Right lobe of liver (tissue), 6 donors: ENCODE results near the gene PTPRN2. TPM values are rescaled to one million over a fixed set of nuclear protein-coding genes. Genes with fewer than 3 reads are reported as not detected.

Experiments used
- ATAC-seq, 4 donors: fragments of 200-7000 bp; cut with Tn5 transposase; one replicate each; pipeline ENCODE4 v1.9.1; 2020; ENCODE audit warnings: mild to moderate bottlenecking in 4 of 4, moderate library complexity in 4 of 4
- DNase-seq, 3 donors: peaks; one replicate each; pipeline ENCODE4 v3.0.0-alpha.2; 2020
- H3K27ac ChIP-seq, 3 donors: fragments of 200-600 bp; one replicate each; pipeline ENCODE4 v1.8.0; 2022
- H3K27me3 ChIP-seq, 2 donors: fragments of 200-600 bp; one replicate each; pipeline ENCODE4 v1.8.0; 2022
- H3K36me3 ChIP-seq, 4 donors: fragments of 200-600 bp; sonication (generic) in 1 of 4; one replicate each; pipeline versions ENCODE4 v1.5.1 to v1.8.0; 2017 to 2022; ENCODE audit warnings: control low read depth in 1 of 4
- H3K4me1 ChIP-seq, 4 donors: fragments of 200-600 bp; sonication (generic) in 1 of 4; one replicate each; pipeline versions ENCODE4 v1.5.1 to v1.8.0; 2017 to 2022; ENCODE audit warnings: control low read depth in 1 of 4
- H3K4me3 ChIP-seq, 3 donors: fragments of 200-600 bp; one replicate each; pipeline ENCODE4 v1.8.0; 2022
- H3K9me3 ChIP-seq, 4 donors: fragments of 200-600 bp; sonication (generic) in 1 of 4; one replicate each; pipeline versions ENCODE4 v1.5.1 to v1.8.0; 2017 to 2022; ENCODE audit warnings: control low read depth in 1 of 4
- POLR2A ChIP-seq: fragments of 450-650 bp; IDR thresholded peaks from one replicate; pipeline ENCODE4 v1.6.1; 2017; ENCODE audit warnings: antibody characterized with exemption, mild to moderate bottlenecking
- WGBS: methylation state at CpG from one replicate; pipeline ENCODE4 v1.1.6; 2018; ENCODE audit warnings: low coverage, low lambda C conversion rate; ENCODE audit not compliant: insufficient coverage; ENCODE audit errors: missing lambda C conversion rate; 5-methylcytosine and 5-hydroxymethylcytosine counted together
- intact Hi-C, 2 donors: fragments of 100-400 bp; cut with DNase I; formaldehyde crosslinking; loops; one replicate each; pipeline versions ENCODE4 v1.11.2 to v1.14.1; 2022
- total RNA-seq, 6 experiments: library from RNA; depleted of rRNA in 2 of 6; stranded (reverse); fragments of >200 nt in 2 of 6; fragmentation: NEBNext Ultra II Directional in 3 of 6; extraction: Animal tissue kit (Norgen Biotek cat#: 25700) in 3 of 6; gene quantifications; one replicate each; pipeline versions ENCODE4 v1.1.0 to v1.2.4, GENCODE V29; 2016 to 2023
- TF ChIP-seq, protein P1 (sequence below), 4 donors: fragments of 200-600 bp in 3 of 4; fragments of 450-650 bp in 1 of 4; IDR thresholded peaks; one replicate each; pipeline versions ENCODE4 v1.5.1 to v1.8.0; 2016 to 2022; ENCODE audit warnings: antibody characterized with exemption in 4 of 4, mild to moderate bottlenecking in 2 of 4
- donor health status: DM: no; HTN: yes; CAD: no.
- donor health status: DM: no; HTN: no; CAD: no.
- donor health status: DM: no; HTN: no; CAD: no.
- donor health status: DM: no; HTN: yes; CAD: no.
- donor health status: DM: no; HTN: yes; CAD: no.

PTPRN2 gene
- total RNA-seq, 6 experiments from 2014 or later: 0.15 to 0.87 (median 0.67) TPM

DNA sequence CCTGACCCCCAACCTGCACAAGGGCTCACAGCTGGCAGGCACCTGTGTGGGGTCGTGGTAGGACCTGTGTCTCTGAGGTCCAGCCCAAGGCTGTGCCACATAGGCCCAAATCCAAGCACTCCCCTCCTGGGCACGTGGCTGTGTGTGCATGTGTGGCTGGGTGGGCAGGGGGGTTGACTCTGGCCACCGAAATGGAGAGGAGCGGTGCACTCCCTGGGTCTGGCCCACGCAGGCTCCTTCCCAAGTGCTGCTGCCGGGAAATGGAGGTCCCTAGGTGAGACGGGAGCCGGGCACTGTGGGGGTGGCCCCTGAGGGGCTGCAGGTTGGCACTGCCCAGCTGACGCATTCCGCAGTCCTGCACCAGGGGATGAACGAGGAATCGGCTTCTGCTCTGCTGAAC is 722.7 kb downstream of the PTPRN2 start:
- H3K27ac ChIP-seq: no peak overlapping the region
- ATAC-seq: no peak
- H3K4me1 ChIP-seq: no peaks in the 10 kb centered on the region
- intact Hi-C loops: no loop called here
- H3K4me3 ChIP-seq: no peak overlapping the region
- H3K9me3 ChIP-seq: no peaks in the 10 kb centered on the region
- no peak for TF ChIP-seq POLR2A
- no peaks in the 10 kb centered on the region for H3K27me3 ChIP-seq
- 80% methylated on average over 1 of the region's 12 CpGs for WGBS
- H3K36me3 ChIP-seq: no peaks in the 10 kb centered on the region
- no peak for DNase-seq

DNA sequence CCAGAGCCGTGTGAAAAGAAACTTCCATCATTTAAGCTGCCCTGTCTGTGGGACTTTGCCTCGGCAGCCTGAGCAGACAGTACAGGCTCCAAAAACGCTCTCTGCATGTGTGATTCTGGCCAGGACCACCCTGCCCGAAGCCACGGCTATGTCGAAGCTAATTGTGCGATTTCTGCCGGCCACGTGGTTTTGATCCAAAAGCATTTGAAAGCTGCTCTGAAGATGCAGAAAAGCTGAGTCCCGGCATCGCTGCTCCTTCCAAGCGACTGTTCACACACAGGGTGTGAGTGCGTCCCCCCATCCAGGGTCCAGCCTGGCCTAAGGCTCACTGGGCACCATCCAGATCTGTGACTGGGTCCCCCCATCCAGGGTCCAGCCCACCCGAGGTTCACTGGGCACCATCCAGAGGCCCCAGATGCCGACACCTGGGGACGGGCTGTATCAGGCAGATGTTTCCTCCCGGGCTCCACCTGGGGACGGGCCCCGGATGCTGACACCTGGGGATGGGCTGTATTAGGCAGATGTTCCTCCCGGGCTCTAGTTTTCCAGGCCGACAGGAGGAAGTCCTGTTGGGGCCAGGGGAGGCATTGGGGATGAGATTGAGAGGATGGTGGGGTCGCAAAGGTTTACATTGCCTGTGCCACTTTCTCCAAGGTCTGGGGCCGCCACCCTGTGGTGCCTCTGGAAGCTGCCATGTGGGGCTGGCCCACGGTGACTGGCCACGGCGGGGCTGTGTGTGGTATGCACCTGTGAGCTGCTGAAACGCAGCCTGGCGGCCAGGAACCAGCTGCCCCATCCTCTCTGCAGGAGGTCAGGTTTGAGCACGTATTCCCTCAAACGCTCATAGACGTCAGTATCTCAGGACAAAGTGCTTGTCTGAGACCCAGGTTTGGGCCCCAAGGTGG is 723.5 kb downstream of the PTPRN2 start:
- Histone ChIP-seq H3K4me1 (no peaks in the 10 kb centered on the region), H3K36me3 (no peaks in the 10 kb centered on the region), H3K9me3 (no peaks in the 10 kb centered on the region), H3K27ac (no peak overlapping the region), H3K4me3 (no peak overlapping the region), H3K27me3 (no peaks in the 10 kb centered on the region)
- TF ChIP-seq, protein P1, sequence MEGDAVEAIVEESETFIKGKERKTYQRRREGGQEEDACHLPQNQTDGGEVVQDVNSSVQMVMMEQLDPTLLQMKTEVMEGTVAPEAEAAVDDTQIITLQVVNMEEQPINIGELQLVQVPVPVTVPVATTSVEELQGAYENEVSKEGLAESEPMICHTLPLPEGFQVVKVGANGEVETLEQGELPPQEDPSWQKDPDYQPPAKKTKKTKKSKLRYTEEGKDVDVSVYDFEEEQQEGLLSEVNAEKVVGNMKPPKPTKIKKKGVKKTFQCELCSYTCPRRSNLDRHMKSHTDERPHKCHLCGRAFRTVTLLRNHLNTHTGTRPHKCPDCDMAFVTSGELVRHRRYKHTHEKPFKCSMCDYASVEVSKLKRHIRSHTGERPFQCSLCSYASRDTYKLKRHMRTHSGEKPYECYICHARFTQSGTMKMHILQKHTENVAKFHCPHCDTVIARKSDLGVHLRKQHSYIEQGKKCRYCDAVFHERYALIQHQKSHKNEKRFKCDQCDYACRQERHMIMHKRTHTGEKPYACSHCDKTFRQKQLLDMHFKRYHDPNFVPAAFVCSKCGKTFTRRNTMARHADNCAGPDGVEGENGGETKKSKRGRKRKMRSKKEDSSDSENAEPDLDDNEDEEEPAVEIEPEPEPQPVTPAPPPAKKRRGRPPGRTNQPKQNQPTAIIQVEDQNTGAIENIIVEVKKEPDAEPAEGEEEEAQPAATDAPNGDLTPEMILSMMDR (IDR thresholded peaks at IDR 0.05): no peak
- no peak for TF ChIP-seq POLR2A
- intact Hi-C loops: no loop called here
- WGBS: no CpG with 5 or more reads among the region's 31 CpGs
- ATAC-seq (no peak), DNase-seq (no peak)

DNA sequence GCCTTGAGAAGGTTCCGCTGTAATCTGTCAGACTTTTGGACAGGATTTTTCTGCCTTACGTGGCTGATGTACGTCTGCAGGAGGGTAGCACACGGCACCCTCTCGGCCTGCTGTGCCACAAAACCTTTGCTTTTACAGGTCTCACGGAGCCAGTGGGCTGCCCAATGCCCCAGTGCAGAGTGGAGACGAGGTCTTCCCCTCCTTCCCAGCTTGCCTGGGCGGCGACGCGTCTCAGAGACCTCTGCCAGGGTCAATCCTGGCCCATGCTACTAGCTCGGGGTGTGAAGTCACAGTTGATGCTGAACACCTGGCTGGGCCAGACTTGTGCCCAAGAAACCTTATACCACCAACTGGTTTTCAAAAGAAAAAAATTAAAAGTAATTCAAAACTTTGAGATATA is 724.4 kb downstream of the PTPRN2 start:
- no peak for ATAC-seq
- intact Hi-C loops: no loop called here
- 74% methylated on average over 8 of the region's 12 CpGs for WGBS
- H3K4me1 ChIP-seq: no peaks in the 10 kb centered on the region
- no peak overlapping the region for H3K27ac ChIP-seq
- H3K4me3 ChIP-seq: no peak overlapping the region
- no peaks in the 10 kb centered on the region for H3K36me3 ChIP-seq
- H3K9me3 ChIP-seq: no peaks in the 10 kb centered on the region
- H3K27me3 ChIP-seq: no peaks in the 10 kb centered on the region
- TF ChIP-seq, protein P1 (IDR thresholded peaks at IDR 0.05): no peak
- TF ChIP-seq POLR2A: no peak
- no peak for DNase-seq

DNA sequence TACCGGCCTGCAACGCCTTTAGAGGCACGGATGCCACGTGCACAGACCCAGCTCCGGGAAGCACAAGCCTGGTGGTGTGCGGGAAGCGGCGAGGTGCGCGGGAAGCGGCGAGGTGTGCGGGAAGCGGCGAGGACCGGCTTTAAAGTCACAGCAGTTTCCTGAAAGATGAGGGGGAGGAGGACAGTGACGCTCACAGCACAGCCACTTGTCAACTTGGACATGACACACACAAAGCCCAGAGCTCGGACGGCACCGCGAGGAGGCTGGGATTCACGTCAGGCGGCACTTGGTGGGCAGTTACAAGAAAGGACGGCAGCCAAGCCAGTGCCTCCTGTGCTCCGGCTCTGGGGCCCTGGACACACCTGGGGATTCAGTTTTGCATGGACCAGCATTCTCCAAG is 724.9 kb downstream of the PTPRN2 start:
- no peaks in the 10 kb centered on the region for H3K9me3 ChIP-seq
- H3K27ac ChIP-seq: no peak overlapping the region
- TF ChIP-seq, protein P1 (IDR thresholded peaks at IDR 0.05): no peak
- TF ChIP-seq POLR2A: no peak
- DNase-seq (no peak), ATAC-seq (no peak)
- H3K27me3 ChIP-seq: no peaks in the 10 kb centered on the region
- H3K4me1 ChIP-seq: no peaks in the 10 kb centered on the region
- no peak overlapping the region for H3K4me3 ChIP-seq
- intact Hi-C loops: no loop called here
- 85% methylated on average over 19 of the region's 25 CpGs for WGBS
- H3K36me3 ChIP-seq: no peaks in the 10 kb centered on the region

DNA sequence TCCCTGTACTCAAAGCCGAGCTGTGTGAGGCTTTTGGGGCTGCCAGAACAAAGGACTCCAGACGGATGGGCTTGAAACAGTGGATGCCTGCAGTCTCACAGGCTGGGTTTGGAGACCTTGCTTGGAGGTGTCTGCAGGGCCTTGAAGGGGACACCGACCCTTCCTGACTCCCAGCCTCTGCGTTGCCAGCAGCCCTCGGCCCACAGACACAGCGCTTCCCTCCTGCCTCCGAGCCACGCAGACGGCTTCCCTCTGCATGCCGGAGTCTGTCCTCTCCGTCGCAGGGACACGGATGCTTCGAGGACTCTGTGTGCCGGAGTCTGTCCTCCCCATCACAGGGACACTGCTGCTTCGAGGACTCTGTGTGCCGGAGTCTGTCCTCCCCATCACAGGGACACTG is 726.1 kb downstream of the PTPRN2 start:
- WGBS: no CpG with 5 or more reads among the region's 17 CpGs
- no peaks in the 10 kb centered on the region for H3K4me1 ChIP-seq
- H3K27me3 ChIP-seq: no peaks in the 10 kb centered on the region
- H3K36me3 ChIP-seq: no peaks in the 10 kb centered on the region
- intact Hi-C loops: no loop called here
- no peak for DNase-seq
- no peak for TF ChIP-seq POLR2A
- TF ChIP-seq, protein P1 (IDR thresholded peaks at IDR 0.05): no peak
- no peak overlapping the region for H3K4me3 ChIP-seq
- no peaks in the 10 kb centered on the region for H3K9me3 ChIP-seq
- ATAC-seq: no peak
- no peak overlapping the region for H3K27ac ChIP-seq
